HG02610 (cell line): ENCODE results near the gene MARK2.
"Not testable (repeated sequence)": the region's sequence is repeated elsewhere in the genome, so short reads cannot be mapped to it uniquely, and the experiment has no call there.

Experiments used
- ATAC-seq: cut with Tn5 transposase; IDR thresholded peaks from one replicate; pipeline ENCODE4 v1.9.1; 2021; ENCODE audit warnings: mild to moderate bottlenecking, moderate library complexity; ENCODE audit not compliant: unreplicated experiment

The MARK2 gene

GRCh38 chr11:63853476-63853875 is 14.6 kb downstream of the MARK2 start:
- ATAC-seq: no peak

DNA sequence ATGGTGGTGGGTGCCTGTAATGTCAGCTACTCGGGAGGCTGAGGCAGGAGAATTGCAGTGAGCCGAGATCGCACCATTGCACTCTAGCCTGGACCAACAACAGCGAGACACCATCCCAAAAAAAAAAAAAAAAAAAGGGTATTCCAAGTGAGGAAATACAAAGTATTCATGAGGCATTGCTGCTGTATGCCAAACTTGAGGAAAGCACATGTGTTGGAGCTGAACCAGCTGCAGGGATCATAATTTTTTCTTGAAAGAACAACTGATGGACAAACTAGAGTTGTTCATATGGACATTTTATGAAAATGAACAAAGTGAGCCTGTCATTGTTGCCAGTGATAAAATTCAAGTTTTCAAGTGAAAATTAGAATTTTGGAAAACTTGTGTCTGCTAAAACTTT is 15.8 kb downstream of the MARK2 start:
- ATAC-seq: no peak

GRCh38 chr11:63855975-63856374 is 17.1 kb downstream of the MARK2 start:
- ATAC-seq: no peak

- no peak for ATAC-seq
Observed at GRCh38 chr11:63858628-63859550, 20.0 kb downstream of the MARK2 start.

DNA sequence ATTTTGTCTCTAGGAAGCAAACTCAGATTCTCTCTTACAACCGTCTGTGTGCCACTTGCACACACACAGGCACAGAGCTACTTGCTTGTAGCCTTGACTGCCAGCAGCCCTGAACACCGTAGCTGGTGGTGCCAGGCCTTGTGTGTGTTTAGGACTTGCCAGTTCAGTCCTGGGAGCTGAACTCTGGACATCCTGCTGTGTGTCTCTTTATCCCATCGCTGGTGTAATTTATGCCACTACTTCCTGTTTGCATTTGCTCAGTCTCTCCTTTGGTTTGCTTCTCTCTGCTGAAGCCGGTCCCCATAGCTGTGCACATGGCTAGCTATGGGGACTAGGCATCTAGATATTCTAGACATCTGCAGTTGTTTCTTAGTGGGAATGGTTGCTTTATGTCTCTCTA is 24.0 kb downstream of the MARK2 start:
- ATAC-seq: no peak

GRCh38 chr11:63863620-63864019 is 24.7 kb downstream of the MARK2 start:
- not testable (repeated sequence) for ATAC-seq

DNA sequence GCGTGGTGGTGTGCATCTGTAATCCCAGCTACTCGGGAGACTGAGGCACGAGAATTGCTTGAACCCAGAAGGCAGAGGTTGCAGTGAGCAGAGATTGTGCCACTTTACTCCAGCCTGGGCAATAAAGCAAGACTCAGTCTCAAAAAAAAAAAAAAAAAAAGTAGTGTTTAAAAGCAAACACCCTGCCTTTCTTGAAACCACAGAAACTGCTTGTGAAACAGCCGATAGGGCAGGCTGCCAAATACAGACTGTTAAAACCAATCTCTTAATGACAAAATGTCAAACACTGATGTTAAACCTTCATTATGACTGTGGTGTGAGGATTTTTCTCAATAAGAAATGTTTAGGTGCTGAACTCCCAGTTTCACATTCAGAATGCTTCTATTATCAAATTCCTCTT is 27.3 kb downstream of the MARK2 start:
- ATAC-seq: peak; percentile 55

GRCh38 chr11:63867511-63867910 is 28.6 kb downstream of the MARK2 start:
- ATAC-seq: no peak

DNA sequence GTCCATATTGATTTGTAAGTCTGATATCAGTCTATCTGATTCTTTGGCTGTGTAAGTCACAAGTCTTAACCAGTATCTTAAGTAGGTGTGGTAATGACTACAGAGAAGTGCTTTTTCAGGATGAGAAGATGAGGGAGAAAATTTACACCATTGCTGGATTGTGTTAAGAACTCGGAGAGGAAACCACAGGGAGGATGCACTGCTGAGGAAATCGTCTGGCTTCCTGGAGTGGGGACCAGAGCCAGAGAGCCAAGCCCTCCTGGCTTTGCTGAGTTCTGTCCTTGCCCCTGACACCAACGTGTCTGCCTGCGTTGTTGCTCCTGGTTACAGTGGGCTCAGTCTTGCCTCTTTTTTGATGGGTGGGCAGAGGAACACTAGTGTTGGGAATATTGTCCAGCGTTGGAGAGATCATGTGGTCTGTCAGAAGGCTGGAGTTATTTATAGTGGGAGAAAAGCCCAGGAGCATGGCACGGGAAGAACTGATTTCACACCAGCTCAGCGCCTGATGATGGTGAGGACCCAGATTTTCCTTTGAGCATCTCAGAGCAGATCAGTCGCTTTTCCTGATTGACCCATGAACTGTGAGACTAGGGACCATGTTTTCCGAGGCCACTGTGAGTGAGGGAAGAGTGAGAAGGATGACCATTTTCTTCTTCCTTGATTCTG is 29.6 kb downstream of the MARK2 start:
- no peak for ATAC-seq

- no peak for ATAC-seq
Observed at GRCh38 chr11:63869171-63869591, 30.3 kb downstream of the MARK2 start.

DNA sequence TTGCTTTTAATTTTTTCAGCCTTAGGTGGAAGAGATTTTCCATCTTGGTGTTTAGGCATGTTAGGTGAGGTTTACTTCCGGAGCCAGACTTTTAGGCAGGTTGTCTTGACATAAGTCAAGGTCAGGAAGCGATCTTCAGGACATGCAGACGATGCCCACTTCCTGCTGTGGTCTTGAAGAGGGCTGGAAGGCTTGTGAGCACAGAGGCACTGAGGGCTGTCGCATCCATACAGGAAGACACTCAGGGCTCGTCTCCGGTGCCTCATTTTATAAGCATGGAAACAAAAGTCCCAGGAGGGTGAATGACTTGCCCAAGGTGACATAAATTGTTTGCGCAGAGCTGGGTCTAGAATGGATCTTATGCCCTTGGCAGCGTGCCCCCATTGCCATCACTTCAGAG is 30.8 kb downstream of the MARK2 start:
- no peak for ATAC-seq

- no peak for ATAC-seq
Observed at GRCh38 chr11:63870351-63871140, 31.6 kb downstream of the MARK2 start.

- peak; percentile 92 for ATAC-seq
Observed at GRCh38 chr11:63871962-63872799, 33.3 kb downstream of the MARK2 start.

GRCh38 chr11:63872800-63873197 is 33.9 kb downstream of the MARK2 start:
- no peak for ATAC-seq

GRCh38 chr11:63873311-63873710 is 34.4 kb downstream of the MARK2 start:
- no peak for ATAC-seq

- ATAC-seq: no peak
Observed at GRCh38 chr11:63874511-63874910, 35.6 kb downstream of the MARK2 start.

DNA sequence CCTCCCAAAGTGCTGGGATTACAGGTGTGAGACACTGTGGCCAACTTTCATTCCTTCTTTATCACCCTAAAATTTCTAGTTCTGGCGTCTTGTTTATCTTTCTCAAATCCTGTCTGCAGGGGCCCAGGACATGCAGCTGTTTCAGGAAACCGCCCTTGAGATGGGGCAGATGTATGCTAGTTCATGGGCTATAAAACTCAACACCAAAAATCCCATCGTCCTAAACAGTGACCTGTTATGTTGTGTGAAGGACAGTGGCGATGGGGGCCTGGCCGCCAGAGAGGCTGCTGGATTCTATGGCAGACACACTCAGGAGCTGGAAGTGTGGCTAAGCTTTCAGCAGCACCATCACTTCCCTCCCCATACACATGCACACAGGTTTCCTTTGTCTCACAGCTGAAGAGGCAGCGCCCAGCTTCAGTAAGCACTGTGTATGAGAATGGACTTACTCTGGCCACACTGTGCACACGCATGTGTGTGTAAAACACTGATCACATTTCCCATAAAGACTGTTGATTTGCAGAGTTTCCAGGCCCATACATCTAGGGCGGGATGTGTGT is 36.7 kb downstream of the MARK2 start:
- no peak for ATAC-seq

GRCh38 chr11:63876616-63877015 is 37.7 kb downstream of the MARK2 start:
- no peak for ATAC-seq

- no peak for ATAC-seq
Observed at GRCh38 chr11:63877658-63878241, 38.8 kb downstream of the MARK2 start.
